Stimulated activated naive CD4-positive, alpha-beta T cell treated with Interleukin-2 at 50 U/mL for 16 hours (primary cell): Measurements from ENCODE around the gene COMMD10.

Source experiments
- DNase-seq: peaks from one replicate; lab custom pipeline; 2025; lab: John Stamatoyannopoulos, UW

COMMD10 gene

DNA sequence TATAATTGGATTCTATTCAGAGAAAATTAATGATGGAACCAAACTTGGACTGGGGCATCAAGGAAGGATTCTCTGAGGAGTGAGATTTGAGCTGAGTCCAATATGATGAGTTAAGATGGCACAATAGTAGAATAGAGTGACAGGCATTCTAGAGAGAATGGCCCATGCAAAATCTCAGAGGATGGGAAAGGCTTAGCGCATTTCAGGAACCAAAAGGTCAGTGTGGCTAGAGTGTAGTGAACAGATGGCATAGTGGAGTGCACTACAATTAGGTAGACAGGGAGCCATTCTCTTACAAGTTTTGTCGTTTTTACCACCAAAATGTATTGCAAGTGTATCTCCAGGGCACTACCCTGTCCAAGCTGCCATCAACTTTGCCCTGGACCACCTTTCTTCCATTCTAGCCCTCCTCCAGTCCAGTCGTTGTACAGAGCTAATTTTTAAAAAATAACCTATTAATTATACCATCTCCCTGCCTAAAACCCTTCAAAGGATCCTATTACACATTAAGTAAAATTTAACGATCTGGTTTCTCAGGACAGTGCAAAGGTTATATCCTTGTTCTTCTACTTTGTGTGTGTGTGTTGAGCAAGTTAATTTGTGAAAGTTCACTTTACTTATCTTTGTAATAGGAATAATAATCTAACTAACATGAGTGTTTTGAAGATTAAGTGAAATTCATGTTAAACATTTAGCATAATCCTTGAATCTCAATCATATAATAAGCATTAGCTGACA is 211.7 kb downstream of the COMMD10 start:
- DNase-seq = no peak

GRCh38 chr5:116297296-116297814 is 212.5 kb downstream of the COMMD10 start:
- DNase-seq = no peak

- no peak for DNase-seq
Observed at GRCh38 chr5:116299746-116300640, 215.2 kb downstream of the COMMD10 start.

DNA sequence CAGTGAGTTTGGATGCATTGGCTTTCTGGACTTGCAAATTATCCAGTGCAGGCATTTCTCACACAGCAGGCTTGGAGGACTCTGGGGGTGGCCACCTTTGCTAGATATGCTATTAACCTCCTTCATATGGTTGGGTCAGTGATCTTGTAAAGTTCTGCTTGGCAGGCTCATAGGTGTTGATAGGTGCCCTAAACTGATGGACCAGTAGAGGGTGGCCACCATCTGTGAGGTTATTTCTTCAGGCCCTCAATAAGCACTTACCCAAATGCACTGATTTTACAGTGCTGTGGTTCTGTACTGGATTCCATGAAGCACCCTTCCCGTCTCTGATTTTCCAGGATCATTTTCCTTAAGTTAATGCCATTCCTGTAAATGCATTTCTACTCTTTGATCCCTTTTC is 216.3 kb downstream of the COMMD10 start:
- no peak for DNase-seq

- DNase-seq = no peak
Observed at GRCh38 chr5:116303340-116303739, 218.5 kb downstream of the COMMD10 start.

- DNase-seq = no peak
Observed at GRCh38 chr5:116303810-116304209, 219.0 kb downstream of the COMMD10 start.

GRCh38 chr5:116305899-116306298 is 221.1 kb downstream of the COMMD10 start:
- no peak for DNase-seq

DNA sequence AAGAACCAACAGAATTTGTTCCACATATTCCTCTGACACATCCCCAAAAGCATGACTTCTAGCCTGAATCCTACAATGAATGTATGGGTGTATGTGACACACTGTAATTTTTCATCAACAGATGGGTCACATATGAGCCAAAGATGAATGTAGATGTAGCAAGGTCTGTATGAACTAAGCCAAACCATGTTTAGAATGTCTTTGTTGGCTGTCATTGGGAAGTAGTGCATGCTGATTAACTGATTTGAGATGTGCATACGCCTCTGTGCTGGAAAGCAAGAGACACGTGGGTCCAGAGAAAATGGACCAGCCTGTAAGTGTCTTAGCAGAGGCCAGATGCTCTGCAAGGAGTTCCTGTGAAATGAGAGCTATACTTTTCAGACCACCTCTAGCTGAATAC is 222.0 kb downstream of the COMMD10 start:
- no peak for DNase-seq

- no peak for DNase-seq
Observed at GRCh38 chr5:116308391-116308790, 223.6 kb downstream of the COMMD10 start.

GRCh38 chr5:116313366-116313765 is 228.5 kb downstream of the COMMD10 start:
- DNase-seq = no peak

DNA sequence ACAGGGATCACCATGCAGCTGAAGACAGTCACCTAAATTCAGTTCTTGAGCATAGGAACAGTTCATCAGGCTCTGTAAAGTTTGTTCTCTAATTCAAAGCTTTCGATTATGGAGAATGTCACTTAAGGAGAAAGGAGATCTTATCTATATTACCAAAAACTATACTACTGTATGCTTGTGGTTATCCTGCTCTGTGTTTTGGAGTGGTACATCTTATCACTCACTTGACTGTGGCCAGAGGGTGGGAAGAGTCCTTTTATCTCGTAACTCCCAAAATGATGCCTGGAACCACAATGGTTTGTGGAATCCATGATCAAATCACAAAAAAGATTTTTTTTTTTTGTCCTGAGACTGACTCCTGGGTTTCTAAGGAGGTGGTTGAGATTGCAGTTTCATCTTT is 230.7 kb downstream of the COMMD10 start:
- DNase-seq = no peak

GRCh38 chr5:116318091-116318854 is 233.4 kb downstream of the COMMD10 start:
- DNase-seq = no peak

DNA sequence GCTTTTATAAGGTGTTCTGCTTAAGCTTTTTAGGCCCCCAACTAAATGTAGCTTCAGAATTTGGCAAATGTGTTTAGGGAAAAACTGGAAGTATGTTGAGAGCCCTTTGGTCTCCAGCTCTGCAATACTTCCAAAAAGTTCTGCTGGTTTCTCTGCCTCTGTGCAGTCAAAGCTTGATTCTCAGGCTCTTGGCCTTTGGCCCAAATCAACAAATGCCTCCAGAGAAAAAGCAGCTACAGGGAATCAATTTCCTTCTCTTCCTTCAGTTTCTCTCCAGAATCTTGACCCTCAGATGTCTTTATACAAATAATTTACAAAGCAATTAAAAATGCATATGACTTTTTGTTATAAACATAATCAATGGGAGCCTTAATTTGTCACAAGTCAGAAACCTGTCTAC is 235.7 kb downstream of the COMMD10 start:
- DNase-seq = no peak

DNA sequence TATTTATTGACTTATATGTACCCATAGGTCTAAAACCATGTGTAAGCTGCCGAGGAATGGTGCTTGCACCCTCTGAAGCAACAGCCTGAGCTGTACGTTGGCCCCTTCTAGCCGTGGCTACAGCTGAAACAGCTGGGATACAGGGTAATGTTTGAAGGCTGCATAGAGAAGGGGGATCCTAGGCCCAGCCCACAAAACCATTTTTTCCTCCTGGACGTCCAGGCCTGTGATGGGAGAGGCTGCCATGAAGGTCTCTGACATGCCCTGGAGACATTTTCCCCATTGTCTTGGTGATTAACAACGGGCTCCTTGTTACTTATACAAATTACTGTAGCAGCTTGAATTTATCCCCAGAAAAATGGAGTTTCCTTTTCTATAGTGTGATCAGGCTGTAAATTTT is 244.7 kb downstream of the COMMD10 start:
- DNase-seq = no peak

- DNase-seq = no peak
Observed at GRCh38 chr5:116340799-116341198, 256.0 kb downstream of the COMMD10 start.
